ENCODE data around the gene LRP8.

- TF ChIP-seq TAF1 (IDR thresholded peaks at IDR 0.05; ENCODE audit: borderline replicate concordance, insufficient read depth, low read length) (no peak), POLR2AphosphoS5 (IDR thresholded peaks at IDR 0.05; ENCODE audit: low read depth, low read length) (no peak; the same call in 1 of the 2 replicates), FOXP2 (optimal IDR thresholded peaks at IDR 0.05; ENCODE audit: borderline replicate concordance, extremely low read depth, extremely low read length, insufficient read depth) (no peak), REST (IDR thresholded peaks at IDR 0.05; ENCODE audit: insufficient read depth in 1 of 2, low read depth in 2 of 2, low read length in 2 of 2) (no peak)
Measured at GRCh38 chr1:53241828-53242227, 86.0 kb downstream of the LRP8 start.
